Measurements from ENCODE around the gene PRR14L. TPM values are rescaled to one million over a fixed set of nuclear protein-coding genes. Genes with fewer than 3 reads are reported as not detected.
"Not testable (repeated sequence)": the region's sequence is repeated elsewhere in the genome, so short reads cannot be mapped to it uniquely, and the experiment has no call there.

The PRR14L gene
- total RNA-seq, 1 donor from 2014 or later: 16.4 TPM

- no peak for ATAC-seq
- DNase-seq: no peak
- intact Hi-C loops (cut with micrococcal nuclease): no loop called here
Measured at GRCh38 chr22:31743871-31744270, 6.1 kb downstream of the PRR14L start.

- no peak for DNase-seq
- intact Hi-C loops (cut with micrococcal nuclease): no loop called here
- no peak for ATAC-seq
Measured at GRCh38 chr22:31742682-31743081, 7.2 kb downstream of the PRR14L start.

- ATAC-seq (no peak), DNase-seq (no peak)
- intact Hi-C loops (cut with micrococcal nuclease): no loop called here
Measured at GRCh38 chr22:31742115-31742514, 7.8 kb downstream of the PRR14L start.

GRCh38 chr22:31740314-31740713 is 9.6 kb downstream of the PRR14L start:
- ATAC-seq; DNase-seq; intact Hi-C loops (cut with micrococcal nuclease): not testable (repeated sequence)

DNA sequence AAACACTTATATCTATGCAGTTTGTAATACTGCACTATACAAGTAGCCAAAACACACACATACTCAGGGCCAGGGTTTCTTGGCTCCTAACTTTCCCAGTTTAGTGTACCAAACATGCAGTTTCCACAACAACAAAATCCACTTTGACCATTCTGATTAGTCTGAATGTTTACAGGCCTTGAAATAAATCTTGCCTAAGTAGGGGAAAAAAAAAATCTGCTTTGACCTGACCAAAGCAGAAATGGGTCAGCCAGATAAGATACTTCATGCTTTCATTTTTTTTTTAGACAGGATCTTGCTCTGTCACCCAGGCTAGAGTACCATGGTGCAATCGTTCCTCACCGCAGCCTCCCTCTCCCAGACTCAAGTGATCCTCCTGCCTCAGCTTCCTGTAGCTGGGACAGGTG is 10.1 kb downstream of the PRR14L start:
- peak; percentile 71 for ATAC-seq
- no peak for DNase-seq
- intact Hi-C loops (cut with micrococcal nuclease): no loop called here

GRCh38 chr22:31738566-31738965 is 11.4 kb downstream of the PRR14L start:
- ATAC-seq (peak; percentile 43), DNase-seq (no peak)
- intact Hi-C loops (cut with micrococcal nuclease): no loop called here

DNA sequence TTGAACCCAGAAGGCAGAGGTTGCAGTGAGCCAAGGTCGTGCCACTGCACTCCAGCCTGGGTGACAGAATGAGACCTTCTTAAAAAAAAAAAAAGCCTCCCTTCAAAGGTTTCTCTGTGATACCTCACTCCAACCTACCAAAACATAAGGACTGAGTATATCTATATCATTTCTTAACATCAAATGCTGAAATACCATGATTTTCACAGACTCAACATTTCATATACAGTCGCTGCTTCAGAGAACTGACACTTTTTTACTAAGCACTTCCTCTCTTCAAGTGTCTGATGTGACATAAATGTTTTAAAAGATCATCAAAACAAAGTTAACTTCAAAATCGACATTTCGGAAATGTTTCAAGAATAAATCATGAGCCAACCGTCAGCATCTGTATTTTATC is 12.0 kb downstream of the PRR14L start:
- DNase-seq: no peak
- no peak for ATAC-seq
- intact Hi-C loops (cut with micrococcal nuclease): no loop called here

GRCh38 chr22:31736458-31736857 is 13.5 kb downstream of the PRR14L start:
- ATAC-seq: no peak
- intact Hi-C loops (cut with micrococcal nuclease): no loop called here

GRCh38 chr22:31734512-31734911 is 15.4 kb downstream of the PRR14L start:
- ATAC-seq (no peak), DNase-seq (no peak)
- intact Hi-C loops (cut with micrococcal nuclease): no loop called here

More at GRCh38 chr22:31736458-31736857, 13.5 kb downstream of the PRR14L start:
- no peak for DNase-seq

GRCh38 chr22:31733580-31734079 is 16.3 kb downstream of the PRR14L start:
- DNase-seq: no peak
- intact Hi-C loops (cut with micrococcal nuclease): no loop called here

GRCh38 chr22:31732089-31732829 is 17.7 kb downstream of the PRR14L start:
- DNase-seq (no peak), ATAC-seq (no peak)
- intact Hi-C loops (cut with micrococcal nuclease): no loop called here

More at GRCh38 chr22:31733580-31734079, 16.3 kb downstream of the PRR14L start:
- no peak for ATAC-seq

GRCh38 chr22:31730344-31730711 is 19.6 kb downstream of the PRR14L start:
- ATAC-seq (no peak), DNase-seq (no peak)
- intact Hi-C loops (cut with micrococcal nuclease): no loop called here

DNA sequence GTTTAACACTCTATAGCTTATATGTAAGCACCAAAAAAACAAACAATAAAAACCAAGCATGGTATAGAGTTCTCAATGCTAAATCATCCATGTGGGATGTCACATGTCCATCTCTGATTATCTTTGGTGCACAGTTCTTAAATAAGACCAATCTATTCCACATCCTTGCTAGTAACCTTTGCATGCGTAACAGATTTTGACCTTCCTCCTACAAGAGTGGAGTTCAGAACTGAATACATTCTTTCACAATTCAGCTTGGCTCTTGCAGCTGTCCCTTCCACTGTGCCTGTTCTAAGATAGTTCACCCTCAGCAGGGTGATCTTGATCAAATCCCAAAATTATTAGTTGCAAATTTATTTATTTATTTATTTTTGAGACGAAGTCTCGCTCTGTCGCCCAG is 21.1 kb downstream of the PRR14L start:
- intact Hi-C loops (cut with micrococcal nuclease): no loop called here
- DNase-seq: no peak
- ATAC-seq: no peak

DNA sequence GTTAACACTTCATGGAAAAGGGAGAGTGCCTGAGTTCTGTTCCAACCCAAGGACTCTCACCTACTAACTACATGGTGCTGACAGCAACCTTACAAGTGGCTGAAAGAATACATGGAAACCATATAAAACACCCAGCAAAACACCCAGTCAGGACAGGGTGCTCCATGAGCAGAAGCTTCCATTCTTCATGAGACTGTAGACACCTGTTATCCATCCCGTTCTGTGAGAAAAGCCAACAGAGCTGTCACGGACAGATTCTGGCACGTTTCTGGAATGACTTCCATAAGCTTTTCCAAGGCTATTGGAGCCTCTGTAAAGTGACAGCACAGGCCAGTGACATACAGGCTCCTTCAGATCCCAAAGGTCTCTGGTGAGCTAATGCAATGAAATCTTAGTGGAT is 23.2 kb downstream of the PRR14L start:
- intact Hi-C loops (cut with micrococcal nuclease): no loop called here
- no peak for DNase-seq
- peak; percentile 86 for ATAC-seq

DNA sequence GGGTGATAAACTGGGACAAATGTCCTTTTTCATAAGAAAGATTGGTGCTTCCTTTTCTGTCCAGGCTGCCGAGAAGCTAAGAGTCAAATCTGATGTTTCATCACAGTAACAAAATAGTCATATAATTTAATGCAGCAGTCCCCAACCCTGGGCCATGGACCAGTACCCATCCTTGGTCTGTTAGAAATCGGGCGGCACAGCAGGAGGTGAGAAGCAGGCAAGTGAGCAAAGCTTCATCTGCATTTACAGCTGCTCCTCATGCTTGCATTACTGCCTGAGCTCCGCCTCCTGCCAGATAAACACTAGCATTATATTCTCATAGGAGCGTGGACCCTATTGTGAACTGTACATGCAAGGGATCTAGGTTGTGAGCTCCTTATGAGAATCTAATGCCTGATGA is 26.2 kb downstream of the PRR14L start:
- intact Hi-C loops (cut with micrococcal nuclease): no loop called here
- no peak for ATAC-seq
- DNase-seq: no peak

DNA sequence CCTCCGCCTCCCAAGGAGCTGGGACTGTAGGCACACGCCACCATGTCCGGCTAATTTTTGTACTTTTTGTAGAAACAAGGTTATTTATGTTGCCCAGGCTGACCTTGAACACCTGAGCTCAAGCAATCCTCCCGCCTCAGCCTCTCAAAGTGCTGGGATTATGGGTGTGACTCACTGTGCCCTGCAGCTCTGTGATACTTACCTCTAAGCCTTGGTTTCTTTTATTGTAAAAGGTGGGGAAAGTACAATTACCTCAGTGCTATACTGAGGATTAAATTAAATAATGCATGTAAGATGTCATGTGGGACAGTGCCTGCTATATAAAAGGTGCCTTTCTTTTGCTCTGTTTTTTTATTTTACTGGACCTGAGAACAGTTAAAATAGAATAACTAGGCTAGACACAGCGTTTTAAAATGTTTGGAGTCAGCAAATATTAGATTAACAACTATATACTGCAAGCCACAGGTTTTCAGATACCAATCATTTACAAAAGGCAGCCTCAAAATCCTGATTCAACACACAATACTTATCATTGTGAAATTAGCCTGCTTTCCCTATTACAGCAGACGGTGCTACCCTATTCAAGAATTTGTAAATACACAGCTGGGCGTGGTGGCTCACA is 30.0 kb downstream of the PRR14L start:
- no peak for ATAC-seq
- no peak for DNase-seq
- intact Hi-C loops (cut with micrococcal nuclease): no loop called here

- DNase-seq: no peak
- no peak for ATAC-seq
- intact Hi-C loops (cut with micrococcal nuclease): no loop called here
Measured at GRCh38 chr22:31715147-31715778, 34.7 kb downstream of the PRR14L start.

DNA sequence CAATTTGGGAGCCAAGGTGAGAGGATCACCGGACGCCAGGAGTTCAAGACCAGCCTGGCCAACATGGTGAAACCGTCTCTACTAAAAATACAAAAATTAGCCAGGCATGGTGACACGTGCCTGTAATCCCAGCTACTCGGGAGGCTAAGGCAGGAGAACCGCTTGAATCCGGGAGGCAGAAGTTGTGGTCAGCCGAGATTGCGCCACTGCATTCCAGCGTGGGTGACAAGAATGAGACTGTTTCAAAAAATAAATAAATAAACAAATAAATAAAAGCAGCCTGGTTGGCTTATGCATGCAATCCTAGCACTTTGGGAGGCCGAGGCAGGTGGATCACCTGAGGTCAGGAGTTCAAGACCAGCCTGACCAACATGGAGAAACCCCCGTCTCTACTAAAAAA is 38.7 kb downstream of the PRR14L start:
- ATAC-seq; intact Hi-C loops (cut with micrococcal nuclease); DNase-seq: not testable (repeated sequence)

DNA sequence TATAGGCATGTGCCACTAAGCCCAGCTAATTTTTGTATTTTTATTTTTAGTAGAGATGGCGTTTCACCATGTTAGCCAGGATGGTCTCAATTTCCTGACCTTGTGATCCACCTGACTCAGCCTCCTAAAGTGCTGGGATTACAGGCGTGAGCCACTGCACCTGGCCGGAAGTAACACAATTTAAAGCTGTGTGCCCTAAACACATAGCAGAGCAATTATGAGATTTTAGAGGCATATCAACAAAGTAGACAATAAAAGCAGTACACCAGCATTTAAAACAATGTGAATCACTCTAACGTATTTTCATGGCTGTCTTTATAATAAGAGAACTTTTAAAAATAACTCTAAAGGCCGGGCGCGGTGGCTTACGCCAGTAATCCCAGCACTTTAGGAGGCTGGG is 42.4 kb downstream of the PRR14L start:
- intact Hi-C loops (cut with micrococcal nuclease): no loop called here
- ATAC-seq (no peak), DNase-seq (no peak)

DNA sequence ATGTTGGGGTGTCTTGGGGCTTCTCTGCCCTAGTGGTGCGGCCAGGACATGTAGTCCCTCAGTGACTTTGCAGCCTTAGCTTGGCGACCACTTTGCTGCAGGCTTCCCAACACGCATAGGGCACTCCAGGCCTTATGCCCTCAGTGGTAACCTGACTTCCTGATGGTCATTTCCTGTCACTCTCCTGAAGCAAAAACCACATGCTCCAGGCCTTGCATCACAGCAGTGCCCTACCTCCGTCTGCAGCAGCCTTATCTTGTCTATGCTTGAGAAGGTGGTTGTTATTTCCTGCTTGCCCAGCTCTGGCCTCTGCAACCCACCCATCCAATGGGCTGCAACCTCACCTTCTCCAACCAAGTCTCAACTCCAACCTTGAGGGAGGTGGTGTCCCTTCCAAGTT is 54.5 kb downstream of the PRR14L start:
- DNase-seq: no peak
- ATAC-seq: no peak
- intact Hi-C loops (cut with micrococcal nuclease): no loop called here

All from left ventricle myocardium superior (tissue), 1 donor.